Suprapubic skin (tissue), 4 donors: ENCODE measurements around the gene WDR81. TPM values are rescaled to one million over a fixed set of nuclear protein-coding genes. Genes with fewer than 3 reads are reported as not detected.
"Not testable (repeated sequence)": the region's sequence is repeated elsewhere in the genome, so short reads cannot be mapped to it uniquely, and the experiment has no call there.

Source experiments
- DNase-seq, 2 donors: peaks; one replicate each; pipeline ENCODE4 v3.0.0-alpha.2; 2019; ENCODE audit warnings: low spot score in 2 of 2
- H3K27ac ChIP-seq: fragments of 200-600 bp; sonication (generic); one replicate; pipeline ENCODE4 v1.5.1; 2019
- H3K27me3 ChIP-seq: fragments of 200-600 bp; sonication (generic); one replicate; pipeline ENCODE4 v1.5.1; 2019
- H3K36me3 ChIP-seq: fragments of 200-600 bp; sonication (generic); one replicate; pipeline ENCODE4 v1.5.1; 2019
- H3K4me1 ChIP-seq: fragments of 200-600 bp; sonication (generic); one replicate; pipeline ENCODE4 v1.5.1; 2019
- H3K4me3 ChIP-seq: fragments of 200-600 bp; sonication (generic); one replicate; pipeline ENCODE4 v1.5.1; 2019; ENCODE audit warnings: mild to moderate bottlenecking
- H3K9me3 ChIP-seq: fragments of 200-600 bp; sonication (generic); one replicate; pipeline ENCODE4 v1.5.1; 2019
- EP300 ChIP-seq: sonication (generic); formaldehyde crosslinking; IDR thresholded peaks from one replicate; pipeline ENCODE4 v1.6.1; 2017; ENCODE audit warnings: antibody characterized with exemption
- POLR2A ChIP-seq, 2 donors: fragments of 450-650 bp; IDR thresholded peaks; one replicate each; pipeline ENCODE4 v1.6.1; 2017; ENCODE audit warnings: antibody characterized with exemption in 2 of 2, mild to moderate bottlenecking in 2 of 2, moderate library complexity in 2 of 2
- POLR2AphosphoS5 ChIP-seq, 3 donors: sonication (generic); formaldehyde crosslinking; IDR thresholded peaks; one replicate each; pipeline ENCODE4 v1.6.1; 2017; ENCODE audit warnings: antibody characterized with exemption in 3 of 3
- WGBS: methylation state at CpG from one replicate; pipeline ENCODE4 v1.1.5; 2018; 5-methylcytosine and 5-hydroxymethylcytosine counted together
- total RNA-seq, 4 donors: library from RNA; depleted of rRNA; stranded (reverse); fragments of >200 nt; gene quantifications; one replicate each; pipeline ENCODE4 v1.1.0, GENCODE V29; 2016
- TF ChIP-seq, protein P1 (sequence below), 2 donors: fragments of 200-600 bp in 1 of 2; fragments of 450-650 bp in 1 of 2; sonication (generic) in 1 of 2; IDR thresholded peaks; one replicate each; pipeline ENCODE4 v1.5.1; 2016 to 2019; ENCODE audit warnings: antibody characterized with exemption in 2 of 2, mild to moderate bottlenecking in 1 of 2, moderate library complexity in 1 of 2

WDR81 gene
- total RNA-seq, 4 donors from 2014 or later: 40.0 to 61.7 (median 51.3) TPM

DNA sequence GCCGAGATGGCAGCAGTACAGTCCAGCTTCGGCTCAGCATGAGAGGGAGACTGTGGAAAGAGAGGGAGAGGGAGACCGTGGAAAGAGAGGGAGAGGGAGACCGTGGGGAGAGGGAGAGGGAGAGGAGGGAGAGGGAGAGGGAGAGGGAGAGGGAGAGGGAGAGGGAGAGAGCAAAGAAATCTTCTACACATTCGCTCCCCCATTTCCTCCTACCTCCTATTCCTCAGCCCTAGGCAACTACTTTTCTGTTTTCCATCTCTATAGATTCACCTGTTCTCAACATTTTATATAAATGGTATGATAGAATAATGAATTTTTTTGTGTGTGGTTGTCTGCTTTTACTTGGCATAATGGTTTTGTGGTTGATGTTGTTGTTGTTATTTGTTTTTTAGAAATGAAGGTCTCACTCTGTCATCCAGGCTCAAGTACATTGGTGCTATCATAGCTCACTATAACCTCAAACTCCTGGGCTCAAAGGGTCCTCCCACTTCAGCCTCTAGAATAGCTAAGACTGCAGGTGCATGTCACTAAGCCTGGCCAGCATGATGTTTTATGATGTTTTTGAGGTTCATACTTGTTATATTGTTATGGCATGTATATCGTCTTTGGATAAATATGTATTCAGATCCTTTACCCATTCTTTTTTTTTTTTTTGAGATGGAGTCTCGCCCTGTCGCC lies 33.8 kb upstream of the WDR81 start:
- Histone ChIP-seq H3K27me3 (no peaks in the 10 kb centered on the region), H3K4me1 (no peaks in the 10 kb centered on the region), H3K36me3 (no peaks in the 10 kb centered on the region), H3K27ac (no peak overlapping the region), H3K9me3 (no peaks in the 10 kb centered on the region), H3K4me3 (no peak overlapping the region)
- TF ChIP-seq EP300: no peak
- TF ChIP-seq, protein P1, sequence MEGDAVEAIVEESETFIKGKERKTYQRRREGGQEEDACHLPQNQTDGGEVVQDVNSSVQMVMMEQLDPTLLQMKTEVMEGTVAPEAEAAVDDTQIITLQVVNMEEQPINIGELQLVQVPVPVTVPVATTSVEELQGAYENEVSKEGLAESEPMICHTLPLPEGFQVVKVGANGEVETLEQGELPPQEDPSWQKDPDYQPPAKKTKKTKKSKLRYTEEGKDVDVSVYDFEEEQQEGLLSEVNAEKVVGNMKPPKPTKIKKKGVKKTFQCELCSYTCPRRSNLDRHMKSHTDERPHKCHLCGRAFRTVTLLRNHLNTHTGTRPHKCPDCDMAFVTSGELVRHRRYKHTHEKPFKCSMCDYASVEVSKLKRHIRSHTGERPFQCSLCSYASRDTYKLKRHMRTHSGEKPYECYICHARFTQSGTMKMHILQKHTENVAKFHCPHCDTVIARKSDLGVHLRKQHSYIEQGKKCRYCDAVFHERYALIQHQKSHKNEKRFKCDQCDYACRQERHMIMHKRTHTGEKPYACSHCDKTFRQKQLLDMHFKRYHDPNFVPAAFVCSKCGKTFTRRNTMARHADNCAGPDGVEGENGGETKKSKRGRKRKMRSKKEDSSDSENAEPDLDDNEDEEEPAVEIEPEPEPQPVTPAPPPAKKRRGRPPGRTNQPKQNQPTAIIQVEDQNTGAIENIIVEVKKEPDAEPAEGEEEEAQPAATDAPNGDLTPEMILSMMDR (IDR thresholded peaks at IDR 0.05): no peak
- no peak for TF ChIP-seq POLR2AphosphoS5 (IDR thresholded peaks at IDR 0.05)
- TF ChIP-seq POLR2A (IDR thresholded peaks at IDR 0.05): no peak
- DNase-seq: no peak
- WGBS: 78% methylated on average over 7 of the region's 8 CpGs

DNA sequence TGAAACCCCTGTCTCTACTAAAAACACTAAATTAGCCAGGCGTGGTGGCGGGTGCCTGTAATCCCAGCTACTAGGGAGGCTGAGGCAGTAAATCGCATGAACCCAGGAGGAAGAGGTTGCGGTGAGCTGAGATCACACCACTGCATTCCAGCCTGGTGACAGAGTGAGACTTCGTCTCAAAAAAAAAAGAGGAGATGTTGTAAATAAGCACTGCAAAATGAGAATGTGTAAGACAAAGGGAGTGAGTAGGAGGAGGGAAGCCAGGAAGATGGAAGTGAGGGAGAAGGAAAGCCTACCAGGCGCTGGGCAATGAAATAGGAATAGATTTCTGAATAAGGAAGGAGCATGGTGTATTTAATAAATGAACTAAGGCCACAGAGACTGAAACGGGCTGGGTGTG lies 31.2 kb upstream of the WDR81 start:
- Histone ChIP-seq H3K27ac (no peak overlapping the region), H3K4me3 (no peak overlapping the region), H3K4me1 (no peaks in the 10 kb centered on the region), H3K27me3 (no peaks in the 10 kb centered on the region), H3K36me3 (no peaks in the 10 kb centered on the region), H3K9me3 (no peaks in the 10 kb centered on the region)
- no peak for TF ChIP-seq EP300
- no peak for TF ChIP-seq POLR2AphosphoS5 (IDR thresholded peaks at IDR 0.05)
- TF ChIP-seq, protein P1 (IDR thresholded peaks at IDR 0.05): no peak
- TF ChIP-seq POLR2A (IDR thresholded peaks at IDR 0.05): no peak
- 85% methylated on average over 7 of the region's 7 CpGs for WGBS
- no peak for DNase-seq

DNA sequence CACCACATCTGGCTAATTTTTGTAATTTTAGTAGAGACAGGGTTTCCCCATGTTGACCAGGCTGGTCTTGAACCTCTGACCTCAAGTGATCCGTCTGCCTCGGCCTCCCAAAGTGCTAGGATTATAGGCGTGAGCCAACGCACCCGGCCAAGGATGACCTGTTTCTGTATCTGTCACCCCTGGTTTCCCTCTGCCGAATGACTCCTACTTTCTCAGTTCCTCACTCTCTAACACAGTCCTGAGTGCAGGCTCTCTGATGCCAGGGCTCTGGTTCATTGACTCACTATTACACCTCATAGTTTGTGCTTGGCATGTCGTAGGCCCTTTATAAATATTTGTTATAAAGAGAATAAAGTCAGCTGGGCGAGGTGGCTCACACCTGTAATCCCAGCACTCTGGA lies 29.1 kb upstream of the WDR81 start:
- whole genome bisulfite sequencing: 94% methylated on average over 8 of the region's 8 CpGs
- H3K27ac ChIP-seq: no peak overlapping the region
- no peak overlapping the region for H3K4me3 ChIP-seq
- DNase-seq: no peak
- no peaks in the 10 kb centered on the region for H3K36me3 ChIP-seq
- no peaks in the 10 kb centered on the region for H3K4me1 ChIP-seq
- TF ChIP-seq EP300: no peak
- no peak for TF ChIP-seq POLR2A (IDR thresholded peaks at IDR 0.05)
- TF ChIP-seq, protein P1 (IDR thresholded peaks at IDR 0.05): no peak
- TF ChIP-seq POLR2AphosphoS5 (IDR thresholded peaks at IDR 0.05): no peak
- H3K9me3 ChIP-seq: no peaks in the 10 kb centered on the region
- no peaks in the 10 kb centered on the region for H3K27me3 ChIP-seq

DNA sequence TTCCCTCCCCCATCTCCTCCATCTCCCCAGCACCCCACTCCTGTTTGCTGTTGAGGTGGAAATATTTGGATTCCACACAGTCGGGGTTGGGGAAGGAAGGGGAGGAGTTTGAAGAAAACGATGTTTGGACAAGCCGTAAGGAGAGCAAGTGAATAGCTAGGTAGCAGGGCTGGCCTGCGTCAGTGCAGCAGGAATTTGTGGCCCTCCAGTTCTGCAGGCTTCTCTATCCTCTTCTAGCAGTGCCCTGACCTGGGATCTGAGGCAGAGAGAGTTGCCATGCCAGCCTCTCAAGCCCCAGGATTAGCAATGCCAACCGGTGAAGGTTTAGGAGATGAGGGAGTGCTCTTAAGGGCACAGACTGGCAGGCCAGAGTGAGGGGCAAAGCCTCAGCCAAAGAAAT lies 26.8 kb upstream of the WDR81 start:
- 68% methylated on average over 5 of the region's 5 CpGs for WGBS
- no peak for TF ChIP-seq EP300
- TF ChIP-seq, protein P1 (IDR thresholded peaks at IDR 0.05): no peak
- no peak for TF ChIP-seq POLR2A (IDR thresholded peaks at IDR 0.05)
- no peak for TF ChIP-seq POLR2AphosphoS5 (IDR thresholded peaks at IDR 0.05)
- H3K27ac ChIP-seq: no peak overlapping the region

DNA sequence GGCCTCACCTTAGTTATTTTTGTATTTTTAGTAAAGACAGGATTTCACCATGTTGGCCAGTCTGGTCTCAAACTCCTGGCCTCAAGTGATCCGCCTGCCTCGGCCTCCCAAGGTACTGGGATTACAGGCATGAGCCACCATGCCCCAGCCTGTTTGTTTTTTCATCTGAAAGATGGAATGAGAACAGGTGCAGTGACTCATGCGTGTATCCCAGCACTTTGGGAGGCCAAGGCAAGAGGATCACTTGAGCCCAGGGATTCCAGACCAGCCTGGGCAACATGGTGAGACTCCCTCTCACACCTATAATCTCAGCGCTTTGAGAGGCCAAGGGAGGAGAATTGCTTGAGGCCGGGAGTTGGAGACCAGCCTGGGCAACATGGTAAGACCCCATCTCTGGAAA lies 24.6 kb upstream of the WDR81 start:
- not testable (repeated sequence) for DNase-seq, H3K4me1 ChIP-seq, H3K27me3 ChIP-seq, H3K36me3 ChIP-seq, H3K27ac ChIP-seq, H3K9me3 ChIP-seq, H3K4me3 ChIP-seq
- WGBS: 88% methylated on average over 5 of the region's 5 CpGs

More for the DNA sequence above, 26.8 kb upstream of the WDR81 start:
- Histone ChIP-seq H3K4me1 (no peaks in the 10 kb centered on the region), H3K27me3 (no peaks in the 10 kb centered on the region), H3K4me3 (no peak overlapping the region), H3K9me3 (no peaks in the 10 kb centered on the region), H3K36me3 (no peaks in the 10 kb centered on the region)
- no peak for DNase-seq

DNA sequence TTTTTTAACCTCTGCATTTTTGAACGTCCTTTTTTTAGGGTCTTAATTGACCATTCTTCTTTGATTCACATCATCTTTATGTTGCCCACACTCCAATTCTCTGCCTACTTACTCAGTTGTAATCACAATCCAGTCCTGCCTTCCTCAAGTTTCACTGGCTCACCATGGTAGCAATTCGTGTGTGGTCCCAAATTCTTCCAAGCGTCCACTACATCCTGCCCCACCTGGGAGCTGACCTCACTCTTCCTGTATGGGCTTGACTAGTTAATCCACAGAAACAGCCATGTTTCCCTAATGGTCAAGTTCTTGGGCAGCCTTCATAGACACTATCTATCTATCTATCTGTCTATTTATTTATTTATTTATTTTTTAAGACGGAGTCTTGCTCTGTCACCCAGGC lies 21.4 kb upstream of the WDR81 start:
- H3K4me1 ChIP-seq: no peaks in the 10 kb centered on the region
- DNase-seq: no peak
- H3K27me3 ChIP-seq: no peaks in the 10 kb centered on the region
- 66% methylated on average over 4 of the region's 4 CpGs for WGBS
- H3K4me3 ChIP-seq: no peak overlapping the region
- no peak overlapping the region for H3K27ac ChIP-seq
- H3K36me3 ChIP-seq: no peaks in the 10 kb centered on the region
- no peaks in the 10 kb centered on the region for H3K9me3 ChIP-seq
- TF ChIP-seq POLR2AphosphoS5 (IDR thresholded peaks at IDR 0.05) (no peak), EP300 (no peak), POLR2A (IDR thresholded peaks at IDR 0.05) (no peak)
- TF ChIP-seq, protein P1 (IDR thresholded peaks at IDR 0.05): no peak
